H9 (cell line): ENCODE data around the gene GCH1. TPM values are rescaled to one million over a fixed set of nuclear protein-coding genes. Genes with fewer than 3 reads are reported as not detected.

Experiments
- DNase-seq: peaks from one replicate; pipeline ENCODE4 v3.0.0-alpha.2; 2017
- H2AFZ ChIP-seq: one replicate; pipeline ENCODE4 v1.6.1; 2013; ENCODE audit warnings: mild to moderate bottlenecking, low read length, control low read depth, moderate library complexity
- H2AK5ac ChIP-seq: 2 replicates; pipeline ENCODE4 v1.6.1; 2013; ENCODE audit warnings: low read length, control low read depth, mixed read lengths; ENCODE audit not compliant: insufficient read length
- H2BK120ac ChIP-seq: one replicate; pipeline ENCODE4 v1.6.1; 2013; ENCODE audit warnings: low read depth, mild to moderate bottlenecking, low read length, control low read depth, inconsistent platforms; ENCODE audit not compliant: poor library complexity, severe bottlenecking
- H2BK12ac ChIP-seq: 2 replicates; pipeline ENCODE4 v1.6.1; 2013; ENCODE audit warnings: low read length, control low read depth, mixed read lengths, low read depth; ENCODE audit not compliant: insufficient read length
- H2BK15ac ChIP-seq: 2 replicates; pipeline ENCODE4 v1.6.1; 2013; ENCODE audit warnings: low read depth, low read length, control low read depth
- H2BK20ac ChIP-seq: one replicate; pipeline ENCODE4 v1.6.1; 2013; ENCODE audit warnings: low read depth, mild to moderate bottlenecking, low read length, control low read depth, inconsistent platforms; ENCODE audit not compliant: poor library complexity, severe bottlenecking
- H2BK5ac ChIP-seq: 2 replicates; pipeline ENCODE4 v1.6.1; 2013; ENCODE audit warnings: low read length, control low read depth, mixed read lengths; ENCODE audit not compliant: insufficient read length
- H3K14ac ChIP-seq: 2 replicates; pipeline ENCODE4 v1.6.1; 2013; ENCODE audit warnings: low read length, control low read depth; ENCODE audit not compliant: insufficient read depth
- H3K18ac ChIP-seq: 2 replicates; pipeline ENCODE4 v1.6.1; 2013; ENCODE audit warnings: low read depth, mild to moderate bottlenecking, mixed read lengths, low read length, control low read depth; ENCODE audit not compliant: insufficient read length
- H3K23ac ChIP-seq: 2 replicates; pipeline ENCODE4 v1.6.1; 2013; ENCODE audit warnings: low read length, control low read depth, mixed read lengths, low read depth; ENCODE audit not compliant: insufficient read length
- H3K23me2 ChIP-seq: 2 replicates; pipeline ENCODE4 v1.6.1; 2013; ENCODE audit warnings: low read depth, mild to moderate bottlenecking, mixed read lengths, low read length, control low read depth; ENCODE audit not compliant: insufficient read length, poor library complexity, severe bottlenecking
- H3K27ac ChIP-seq: 2 replicates; pipeline ENCODE4 v1.5.1; 2013; ENCODE audit warnings: low read length, control low read depth, mixed read lengths, low read depth; ENCODE audit not compliant: insufficient read length
- H3K27me3 ChIP-seq: 2 replicates; pipeline ENCODE4 v1.6.1; 2013; ENCODE audit warnings: low read length, control low read depth, inconsistent platforms; ENCODE audit not compliant: insufficient read depth
- H3K4ac ChIP-seq: 2 replicates; pipeline ENCODE4 v1.6.1; 2013; ENCODE audit warnings: low read depth, mild to moderate bottlenecking, control low read depth, inconsistent platforms, low read length, moderate library complexity
- H3K4me1 ChIP-seq: 2 replicates; pipeline ENCODE4 v1.6.1; 2013; ENCODE audit warnings: low read length, control low read depth, inconsistent platforms; ENCODE audit not compliant: insufficient read depth
- H3K4me2 ChIP-seq: 2 replicates; pipeline ENCODE4 v1.6.1; 2013; ENCODE audit warnings: low read length, control low read depth, mixed read lengths; ENCODE audit not compliant: insufficient read length, insufficient read depth
- H3K56ac ChIP-seq: 2 replicates; pipeline ENCODE4 v1.6.1; 2013; ENCODE audit warnings: low read depth, mild to moderate bottlenecking, mixed read lengths, low read length, control low read depth; ENCODE audit not compliant: insufficient read length
- H3K79me1 ChIP-seq: 2 replicates; pipeline ENCODE4 v1.6.1; 2013; ENCODE audit warnings: low read depth, mild to moderate bottlenecking, moderate library complexity, low read length, control low read depth, inconsistent platforms; ENCODE audit not compliant: insufficient read depth, poor library complexity, severe bottlenecking
- H3K79me2 ChIP-seq: 2 replicates; pipeline ENCODE4 v1.6.1; 2013; ENCODE audit warnings: low read length, control low read depth, inconsistent platforms; ENCODE audit not compliant: insufficient read depth
- H3K9ac ChIP-seq: 2 replicates; pipeline ENCODE4 v1.6.1; 2013; ENCODE audit warnings: low read length, control low read depth, mixed read lengths; ENCODE audit not compliant: insufficient read length; ENCODE audit errors: extremely low read depth
- H3K9me3 ChIP-seq: one replicate; pipeline ENCODE4 v1.6.1; 2013; ENCODE audit warnings: low read depth, low read length, inconsistent platforms; ENCODE audit not compliant: control insufficient read depth
- H3T11ph ChIP-seq: one replicate; pipeline ENCODE4 v1.6.1; 2013; ENCODE audit warnings: mild to moderate bottlenecking, low read length, control low read depth, inconsistent platforms
- H4K20me1 ChIP-seq: one replicate; pipeline ENCODE4 v1.6.1; 2013; ENCODE audit not compliant: control insufficient read depth, insufficient read length, insufficient read depth
- H4K5ac ChIP-seq: 2 replicates; pipeline ENCODE4 v1.6.1; 2013; ENCODE audit warnings: low read depth, mild to moderate bottlenecking, mixed read lengths, low read length, control low read depth; ENCODE audit not compliant: insufficient read length
- H4K8ac ChIP-seq: replicated peaks from 2 replicates; pipeline ENCODE4 v1.6.1; 2013; ENCODE audit warnings: low read length, control low read depth, mixed read lengths, low read depth; ENCODE audit not compliant: insufficient read length
- H4K91ac ChIP-seq: 2 replicates; pipeline ENCODE4 v1.6.1; 2013; ENCODE audit warnings: low read depth, mild to moderate bottlenecking, moderate library complexity, mixed read lengths, low read length, control low read depth; ENCODE audit not compliant: insufficient read length
- H3K27ac Mint-ChIP-seq, 3 experiments: 2 replicates in 2 of 3; 3 replicates in 1 of 3; pipeline ENCODE4 v1.8.0; 2020 to 2021; ENCODE audit warnings: mixed read lengths in 3 of 3, mild to moderate bottlenecking in 1 of 3, moderate library complexity in 1 of 3
- H3K27me3 Mint-ChIP-seq: 2 replicates; pipeline ENCODE4 v1.8.0; 2021; ENCODE audit warnings: low read depth, mild to moderate bottlenecking, moderate library complexity, mixed read lengths
- H3K36me3 Mint-ChIP-seq, 3 experiments: 2 replicates in 2 of 3; 3 replicates in 1 of 3; pipeline ENCODE4 v1.8.0; 2020 to 2021; ENCODE audit warnings: low read depth in 3 of 3, mixed read lengths in 3 of 3; ENCODE audit not compliant: insufficient read depth in 1 of 3
- H3K4me1 Mint-ChIP-seq, 2 experiments: 2 replicates each; pipeline ENCODE4 v1.8.0; 2020; ENCODE audit warnings: mixed read lengths in 2 of 2
- H3K4me3 Mint-ChIP-seq, 2 experiments: 2 replicates in 1 of 2; 3 replicates in 1 of 2; pipeline ENCODE4 v1.8.0; 2020 to 2021; ENCODE audit warnings: mild to moderate bottlenecking in 2 of 2, mixed read lengths in 2 of 2, moderate library complexity in 1 of 2
- H3K9me3 Mint-ChIP-seq, 2 experiments: 2 replicates in 1 of 2; 3 replicates in 1 of 2; pipeline ENCODE4 v1.8.0; 2020; ENCODE audit warnings: mild to moderate bottlenecking in 2 of 2, mixed read lengths in 2 of 2, moderate library complexity in 1 of 2
- WGBS: extraction: QIAGEN DNeasy Blood & Tissue Kit; methylation state at CpG from one replicate; pipeline ENCODE4 v1.1.7; 2013; ENCODE audit warnings: missing lambda C conversion rate, low lambda C conversion rate, mixed read lengths; ENCODE audit not compliant: insufficient read length; ENCODE audit errors: extremely low coverage; 5-methylcytosine and 5-hydroxymethylcytosine counted together
- total RNA-seq: library from RNA; stranded (reverse); gene quantifications from 2 replicates; pipeline ENCODE4 v1.2.1, GENCODE V29; 2021
- TF ChIP-seq, protein P1 (sequence below): fragments of 200-600 bp; sonication (generic); conservative IDR thresholded peaks from 3 replicates; pipeline ENCODE4 v1.8.0; 2021; ENCODE audit warnings: antibody characterized with exemption, mild to moderate bottlenecking

Gene GCH1
- total RNA-seq, 1 experiment from 2014 or later, result 7.7 TPM

DNA sequence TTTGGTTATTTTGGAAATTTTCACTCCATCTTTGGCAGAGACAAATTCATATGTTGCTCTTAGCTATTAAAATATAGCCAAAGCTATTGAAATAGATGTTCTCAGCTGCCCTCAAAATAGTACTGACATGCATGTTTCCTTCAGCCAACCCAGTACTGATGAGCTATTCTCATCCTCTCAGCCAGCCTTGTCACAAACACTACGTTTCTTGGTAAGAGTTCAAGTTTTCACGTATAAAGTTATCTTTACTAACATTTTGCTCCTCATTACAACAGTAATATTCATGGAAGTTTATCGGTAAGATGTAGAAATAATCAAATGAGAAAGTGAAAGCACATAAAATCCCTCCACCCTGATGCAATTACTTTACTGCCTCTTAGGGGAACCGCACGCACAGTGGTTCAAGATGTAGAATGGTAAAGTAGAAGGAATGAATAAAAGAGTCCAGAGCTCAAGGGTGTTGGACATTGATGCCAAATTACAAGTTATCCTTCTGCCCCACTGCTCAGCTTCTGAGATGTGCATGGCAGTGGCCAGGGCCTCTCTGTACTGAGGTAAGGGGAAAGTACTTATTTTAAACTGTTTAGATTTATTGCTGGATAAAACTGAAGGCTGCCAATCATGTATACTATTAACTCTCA, 20.7 kb downstream of the GCH1 start:
- Histone ChIP-seq H2BK5ac (no peak overlapping the region), H3K27me3 (no peaks in the 10 kb centered on the region), H3K4me2 (no peak overlapping the region), H2BK20ac (no peak overlapping the region), H3K23me2 (no peaks in the 10 kb centered on the region), H2AK5ac (no peak overlapping the region), H2BK15ac (no peak overlapping the region), H3K18ac (no peak overlapping the region), H3T11ph (no peak overlapping the region), H3K27ac (no peak overlapping the region), H4K5ac (no peak overlapping the region), H3K14ac (no peak overlapping the region), H2BK120ac (no peak overlapping the region), H2AFZ (no peak overlapping the region), H2BK12ac (no peak overlapping the region), H3K9ac (no peak overlapping the region), H3K23ac (no peak overlapping the region), H4K8ac (no peak overlapping the region), H4K20me1 (no peaks in the 10 kb centered on the region), H3K4me1 (peaks cover 5% of the 10 kb centered on the region; the same call in 1 of the 2 replicates), H3K56ac (no peak overlapping the region), H3K4ac (no peak overlapping the region), H3K79me1 (no peaks in the 10 kb centered on the region), H3K79me2 (no peaks in the 10 kb centered on the region), H3K9me3 (no peaks in the 10 kb centered on the region), H4K91ac (no peak overlapping the region)
- Mint-ChIP-seq H3K36me3 (no peaks in the 10 kb centered on the region; a peak in 2 of 7 replicates), H3K9me3 (no peaks in the 10 kb centered on the region; a peak in 1 of 5 replicates), H3K4me1 (peaks cover 10 to 14% of the 10 kb centered on the region in 2 experiments), H3K27ac (no peak overlapping the region), H3K27me3 (no peaks in the 10 kb centered on the region), H3K4me3 (no peak overlapping the region)
- TF ChIP-seq, protein P1, sequence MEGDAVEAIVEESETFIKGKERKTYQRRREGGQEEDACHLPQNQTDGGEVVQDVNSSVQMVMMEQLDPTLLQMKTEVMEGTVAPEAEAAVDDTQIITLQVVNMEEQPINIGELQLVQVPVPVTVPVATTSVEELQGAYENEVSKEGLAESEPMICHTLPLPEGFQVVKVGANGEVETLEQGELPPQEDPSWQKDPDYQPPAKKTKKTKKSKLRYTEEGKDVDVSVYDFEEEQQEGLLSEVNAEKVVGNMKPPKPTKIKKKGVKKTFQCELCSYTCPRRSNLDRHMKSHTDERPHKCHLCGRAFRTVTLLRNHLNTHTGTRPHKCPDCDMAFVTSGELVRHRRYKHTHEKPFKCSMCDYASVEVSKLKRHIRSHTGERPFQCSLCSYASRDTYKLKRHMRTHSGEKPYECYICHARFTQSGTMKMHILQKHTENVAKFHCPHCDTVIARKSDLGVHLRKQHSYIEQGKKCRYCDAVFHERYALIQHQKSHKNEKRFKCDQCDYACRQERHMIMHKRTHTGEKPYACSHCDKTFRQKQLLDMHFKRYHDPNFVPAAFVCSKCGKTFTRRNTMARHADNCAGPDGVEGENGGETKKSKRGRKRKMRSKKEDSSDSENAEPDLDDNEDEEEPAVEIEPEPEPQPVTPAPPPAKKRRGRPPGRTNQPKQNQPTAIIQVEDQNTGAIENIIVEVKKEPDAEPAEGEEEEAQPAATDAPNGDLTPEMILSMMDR, result no peak
- DNase-seq, result no peak
- no CpG with 5 or more reads among the region's 5 CpGs for WGBS
